Measurements from ENCODE around the gene UTY. TPM values are rescaled to one million over a fixed set of nuclear protein-coding genes. Genes with fewer than 3 reads are reported as not detected.

Gene UTY
- total and polyA plus RNA-seq, 2 donors (not counting 3 experiments of a cell fraction or from before 2014, with no cell fraction given) = 4.8 to 17.9 TPM

DNA sequence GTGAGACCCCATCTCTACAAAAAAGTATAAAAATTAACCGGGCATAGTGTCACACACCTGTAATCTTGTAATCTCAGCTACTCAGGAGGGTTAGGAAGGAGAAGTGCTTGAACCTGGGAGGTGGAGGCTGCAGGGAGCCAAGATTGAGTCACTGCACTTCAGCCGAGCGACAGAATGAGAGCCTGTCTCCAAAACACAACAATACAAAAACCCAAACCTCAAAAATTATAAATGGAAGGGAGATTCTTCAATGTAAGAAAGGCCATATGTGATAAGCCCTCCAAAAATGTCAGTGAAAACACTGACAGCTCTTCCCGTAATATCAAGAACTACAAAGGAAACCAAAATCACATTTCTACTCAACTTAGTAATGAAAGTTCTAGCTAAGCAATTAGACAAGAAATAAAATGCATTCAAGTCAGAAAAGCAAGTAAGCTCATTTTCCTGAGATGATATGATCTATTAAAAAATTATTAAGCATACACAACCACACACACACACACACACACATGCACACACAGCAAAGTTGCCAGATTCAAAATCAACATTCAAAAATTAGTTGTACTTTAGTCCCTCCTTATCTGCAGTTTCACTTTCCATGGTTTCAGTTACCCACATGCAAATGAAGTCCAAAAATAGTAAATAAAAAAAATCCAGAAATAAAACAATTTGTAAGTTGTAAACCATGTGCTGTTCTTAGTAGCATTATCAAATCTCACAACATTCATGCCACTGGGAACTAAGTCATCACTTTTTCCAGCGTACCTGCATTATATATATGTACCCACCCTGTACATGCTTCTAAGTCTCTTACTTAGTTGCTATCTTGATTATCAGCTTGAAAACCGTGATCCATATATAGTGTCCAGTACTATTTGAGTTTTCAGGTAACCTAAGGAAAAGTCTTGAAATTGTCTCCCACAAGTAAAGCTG is 108.7 kb downstream of the UTY start:
- DNase-seq (ENCODE audit: low read depth, low spot score) = no peak
- Histone ChIP-seq H3K4me3 (replicated peaks in 1 of 3; ENCODE audit: insufficient read depth in 1 of 3, low read depth in 1 of 3, low read length in 3 of 3) (no peak overlapping the region), H3K79me2 (ENCODE audit: control insufficient read depth, insufficient read depth, low read length) (no peaks in the 10 kb centered on the region), H3K36me3 (ENCODE audit: control insufficient read depth in 2 of 2, extremely low read depth in 1 of 2, insufficient read depth in 2 of 2, low read length in 2 of 2) (peaks cover 0 to 2% of the 10 kb centered on the region in 2 experiments), H3K9me1 (replicated peaks; ENCODE audit: control insufficient read depth, extremely low read depth, insufficient read depth, low read length) (no peaks in the 10 kb centered on the region), H2AFZ (ENCODE audit: low read depth, low read length) (no peak overlapping the region), H3K27ac (ENCODE audit: insufficient read depth, low read depth, low read length) (no peak overlapping the region), H3K27me3 (ENCODE audit: control insufficient read depth in 2 of 2, insufficient read depth in 2 of 2, low read length in 2 of 2) (no peaks in the 10 kb centered on the region), H3K9ac (replicated peaks; ENCODE audit: extremely low read depth, insufficient read depth, low read length) (no peak overlapping the region), H4K20me1 (replicated peaks; ENCODE audit: control insufficient read depth, extremely low read depth, insufficient read depth, low read length) (no peaks in the 10 kb centered on the region), H3K4me2 (ENCODE audit: insufficient read depth, low read length) (no peak overlapping the region), H3K4me1 (ENCODE audit: control insufficient read depth, extremely low read depth, insufficient read depth, low read length) (no peaks in the 10 kb centered on the region), H3K9me3 (replicated peaks; ENCODE audit: control insufficient read depth, insufficient read depth, low read length) (no peaks in the 10 kb centered on the region)
- FAIRE-seq = no peak
- TF ChIP-seq JUN (IDR thresholded peaks at IDR 0.05; ENCODE audit: borderline replicate concordance, insufficient read depth, insufficient read length, low read depth) (no peak), GATA2 (IDR thresholded peaks at IDR 0.05; ENCODE audit: insufficient read depth, insufficient read length, low read depth, low read length) (no peak), POLR2AphosphoS5 (IDR thresholded peaks at IDR 0.05; ENCODE audit: insufficient read depth, low read depth, low read length) (no peak), MYC (IDR thresholded peaks at IDR 0.05; ENCODE audit: low read depth, low read length) (no peak), FOS (IDR thresholded peaks at IDR 0.05; ENCODE audit: borderline replicate concordance, insufficient read depth, low read length) (no peak), EZH2 (IDR thresholded peaks at IDR 0.05; ENCODE audit: borderline replicate concordance, low read depth, low read length, severe bottlenecking) (no peak), POLR2A (IDR thresholded peaks at IDR 0.05; ENCODE audit: low read depth, low read length) (no peak)
- TF ChIP-seq, protein P1, sequence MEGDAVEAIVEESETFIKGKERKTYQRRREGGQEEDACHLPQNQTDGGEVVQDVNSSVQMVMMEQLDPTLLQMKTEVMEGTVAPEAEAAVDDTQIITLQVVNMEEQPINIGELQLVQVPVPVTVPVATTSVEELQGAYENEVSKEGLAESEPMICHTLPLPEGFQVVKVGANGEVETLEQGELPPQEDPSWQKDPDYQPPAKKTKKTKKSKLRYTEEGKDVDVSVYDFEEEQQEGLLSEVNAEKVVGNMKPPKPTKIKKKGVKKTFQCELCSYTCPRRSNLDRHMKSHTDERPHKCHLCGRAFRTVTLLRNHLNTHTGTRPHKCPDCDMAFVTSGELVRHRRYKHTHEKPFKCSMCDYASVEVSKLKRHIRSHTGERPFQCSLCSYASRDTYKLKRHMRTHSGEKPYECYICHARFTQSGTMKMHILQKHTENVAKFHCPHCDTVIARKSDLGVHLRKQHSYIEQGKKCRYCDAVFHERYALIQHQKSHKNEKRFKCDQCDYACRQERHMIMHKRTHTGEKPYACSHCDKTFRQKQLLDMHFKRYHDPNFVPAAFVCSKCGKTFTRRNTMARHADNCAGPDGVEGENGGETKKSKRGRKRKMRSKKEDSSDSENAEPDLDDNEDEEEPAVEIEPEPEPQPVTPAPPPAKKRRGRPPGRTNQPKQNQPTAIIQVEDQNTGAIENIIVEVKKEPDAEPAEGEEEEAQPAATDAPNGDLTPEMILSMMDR (IDR thresholded peaks at IDR 0.05; ENCODE audit: extremely low read depth in 1 of 2, insufficient read depth in 1 of 2, low read depth in 1 of 2, low read length in 2 of 2) = no peak
- TF ChIP-seq, protein P2, sequence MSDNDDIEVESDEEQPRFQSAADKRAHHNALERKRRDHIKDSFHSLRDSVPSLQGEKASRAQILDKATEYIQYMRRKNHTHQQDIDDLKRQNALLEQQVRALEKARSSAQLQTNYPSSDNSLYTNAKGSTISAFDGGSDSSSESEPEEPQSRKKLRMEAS (IDR thresholded peaks at IDR 0.05; ENCODE audit: insufficient read depth, insufficient read length) = no peak
- CTCF ChIA-PET = no interaction called here
- POLR2A ChIA-PET = no interaction called here
- no TSS peak for BruUV-seq (replicated peaks)
- dilution Hi-C loops (cut with MboI; ENCODE audit: extremely low pct_ligation_motif_present, low sequenced_read_pairs) = no loop called here
- intact Hi-C loops (cut with micrococcal nuclease) = no loop called here
